ENCODE measurements around the gene SLC48A1. TPM values are rescaled to one million over a fixed set of nuclear protein-coding genes. Genes with fewer than 3 reads are reported as not detected.

The SLC48A1 gene
- 17.9 and 20.3 TPM in 2 replicates for total RNA-seq
- polyA plus RNA-seq = 17.3 and 19.8 TPM in 2 replicates
- 13.0 and 14.1 TPM in 2 replicates for polyA plus RNA-seq (2011; cell fraction: cytosol; rRNA removed)
- 21.7 and 24.5 TPM in 2 replicates for polyA plus RNA-seq (2011; cell fraction: nucleus; rRNA removed)
- 14.7 and 19.3 TPM in 2 replicates for polyA plus RNA-seq (2012)
- 14.9 and 20.7 TPM in 2 replicates for polyA minus RNA-seq
- 18.2 TPM for polyA minus RNA-seq (2011; cell fraction: cytosol; rRNA and poly(A)+ RNA removed)
- polyA minus RNA-seq (2011; cell fraction: nucleus; rRNA and poly(A)+ RNA removed) = 7.0 and 7.5 TPM in 2 replicates
- Bru-seq, nascent RNA = percentile 50 among the genes with signal in this experiment
- percentile 53 among the genes with signal in this experiment for BruChase-seq, experiment 1, labeled RNA remaining after a 6-hour chase
- percentile 51 among the genes with signal in this experiment for BruChase-seq, experiment 2, labeled RNA remaining after a 2-hour chase
- long read RNA-seq, transcript SLC48A1-201 (3 exons, 3,010 nt) = major isoform, 22 of 38 reads
- long read RNA-seq, partial matches to known transcripts = 7 of 38 reads
- long read RNA-seq, other reads (novel, unspliced or antisense) = 9 of 38 reads

- dilution Hi-C loops (cut with MboI; ENCODE audit: extremely low pct_ligation_motif_present, low sequenced_read_pairs) = no loop called here
- no peak for FAIRE-seq
- intact Hi-C loops (cut with micrococcal nuclease) = loop anchor here (1.0 to 2.0 kb wide), 2 partner anchors 15 to 122 kb away; partner anchors contain the start of gene RAPGEF3
- peak; percentile 54 for DNase-seq (ENCODE audit: low read depth, low spot score)
- POLR2A ChIA-PET = no interaction called here
- no peaks in the 10 kb centered on the region for H3K9me1 ChIP-seq (replicated peaks; ENCODE audit: control insufficient read depth, extremely low read depth, insufficient read depth, low read length)
- no peak for TF ChIP-seq FOS (IDR thresholded peaks at IDR 0.05; ENCODE audit: borderline replicate concordance, insufficient read depth, low read length)
- no peak for TF ChIP-seq EZH2 (IDR thresholded peaks at IDR 0.05; ENCODE audit: borderline replicate concordance, low read depth, low read length, severe bottlenecking)
- TF ChIP-seq GATA2 (IDR thresholded peaks at IDR 0.05; ENCODE audit: insufficient read depth, insufficient read length, low read depth, low read length) = no peak
- peak; percentile 53 for TF ChIP-seq POLR2A (IDR thresholded peaks at IDR 0.05; ENCODE audit: low read depth, low read length)
- no peak for TF ChIP-seq MYC (IDR thresholded peaks at IDR 0.05; ENCODE audit: low read depth, low read length)
- TF ChIP-seq, protein P1, sequence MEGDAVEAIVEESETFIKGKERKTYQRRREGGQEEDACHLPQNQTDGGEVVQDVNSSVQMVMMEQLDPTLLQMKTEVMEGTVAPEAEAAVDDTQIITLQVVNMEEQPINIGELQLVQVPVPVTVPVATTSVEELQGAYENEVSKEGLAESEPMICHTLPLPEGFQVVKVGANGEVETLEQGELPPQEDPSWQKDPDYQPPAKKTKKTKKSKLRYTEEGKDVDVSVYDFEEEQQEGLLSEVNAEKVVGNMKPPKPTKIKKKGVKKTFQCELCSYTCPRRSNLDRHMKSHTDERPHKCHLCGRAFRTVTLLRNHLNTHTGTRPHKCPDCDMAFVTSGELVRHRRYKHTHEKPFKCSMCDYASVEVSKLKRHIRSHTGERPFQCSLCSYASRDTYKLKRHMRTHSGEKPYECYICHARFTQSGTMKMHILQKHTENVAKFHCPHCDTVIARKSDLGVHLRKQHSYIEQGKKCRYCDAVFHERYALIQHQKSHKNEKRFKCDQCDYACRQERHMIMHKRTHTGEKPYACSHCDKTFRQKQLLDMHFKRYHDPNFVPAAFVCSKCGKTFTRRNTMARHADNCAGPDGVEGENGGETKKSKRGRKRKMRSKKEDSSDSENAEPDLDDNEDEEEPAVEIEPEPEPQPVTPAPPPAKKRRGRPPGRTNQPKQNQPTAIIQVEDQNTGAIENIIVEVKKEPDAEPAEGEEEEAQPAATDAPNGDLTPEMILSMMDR (IDR thresholded peaks at IDR 0.05; ENCODE audit: extremely low read depth in 1 of 2, insufficient read depth in 1 of 2, low read depth in 1 of 2, low read length in 2 of 2) = peak; percentile 13 to 38
- TF ChIP-seq JUN (IDR thresholded peaks at IDR 0.05; ENCODE audit: borderline replicate concordance, insufficient read depth, insufficient read length, low read depth) = no peak
- no peak for TF ChIP-seq MAX (IDR thresholded peaks at IDR 0.05; ENCODE audit: insufficient read depth, insufficient read length)
- peak; percentile 46 for TF ChIP-seq POLR2AphosphoS5 (IDR thresholded peaks at IDR 0.05; ENCODE audit: insufficient read depth, low read depth, low read length)
- H3K4me1 ChIP-seq (ENCODE audit: control insufficient read depth, extremely low read depth, insufficient read depth, low read length) = peaks cover 34% of the 10 kb centered on the region
- peak within 1 kb of the TSS; percentile 74 for H3K9ac ChIP-seq (replicated peaks; ENCODE audit: extremely low read depth, insufficient read depth, low read length)
- no peak within 1 kb of the TSS for H3K27ac ChIP-seq (ENCODE audit: insufficient read depth, low read depth, low read length)
- H4K20me1 ChIP-seq (replicated peaks; ENCODE audit: control insufficient read depth, extremely low read depth, insufficient read depth, low read length) = no peaks in the 10 kb centered on the region
- no peaks in the 10 kb centered on the region for H3K27me3 ChIP-seq (ENCODE audit: control insufficient read depth in 2 of 2, insufficient read depth in 2 of 2, low read length in 2 of 2)
- peak within 1 kb of the TSS; percentile 43 to 70 (median 57) for H3K4me3 ChIP-seq (replicated peaks in 1 of 3; ENCODE audit: insufficient read depth in 1 of 3, low read depth in 1 of 3, low read length in 3 of 3)
- H3K9me3 ChIP-seq (replicated peaks; ENCODE audit: control insufficient read depth, insufficient read depth, low read length) = no peaks in the 10 kb centered on the region
- CTCF ChIA-PET = interaction anchor here (0.6 to 10.1 kb wide), 21 partner anchors 8 to 173 kb away, joined by 3 to 385 read pairs (median 3); partner anchors contain the start of gene RAPGEF3
- peak within 1 kb of the TSS; percentile 78 for H3K4me2 ChIP-seq (ENCODE audit: insufficient read depth, low read length)
- no peaks in the 10 kb centered on the region for H3K79me2 ChIP-seq (ENCODE audit: control insufficient read depth, insufficient read depth, low read length)
- BruUV-seq (replicated peaks) = no TSS peak
- no peaks in the 10 kb centered on the region for H3K36me3 ChIP-seq (ENCODE audit: control insufficient read depth in 2 of 2, extremely low read depth in 1 of 2, insufficient read depth in 2 of 2, low read length in 2 of 2)
- H2AFZ ChIP-seq (ENCODE audit: low read depth, low read length) = peak within 1 kb of the TSS; percentile 77
Observed at GRCh38 chr12:47773062-47773857, at the start of gene SLC48A1. SLC48A1 (plus strand) TSS chr12:47773238; CDS start chr12:47773305, 67 bp downstream.

All from endothelial cell of umbilical vein (primary cell).